Epithelial cell of prostate (primary cell): ENCODE results near the gene HHATL.

Source experiments
- DNase-seq: peaks from one replicate; pipeline ENCODE4 v3.0.0-alpha.2; 2011; ENCODE audit warnings: low read depth, low spot score
- H3K27ac ChIP-seq: fragments of 450-650 bp; 2 replicates; pipeline ENCODE4 v1.5.1; 2017; ENCODE audit warnings: mild to moderate bottlenecking

The HHATL gene

DNA sequence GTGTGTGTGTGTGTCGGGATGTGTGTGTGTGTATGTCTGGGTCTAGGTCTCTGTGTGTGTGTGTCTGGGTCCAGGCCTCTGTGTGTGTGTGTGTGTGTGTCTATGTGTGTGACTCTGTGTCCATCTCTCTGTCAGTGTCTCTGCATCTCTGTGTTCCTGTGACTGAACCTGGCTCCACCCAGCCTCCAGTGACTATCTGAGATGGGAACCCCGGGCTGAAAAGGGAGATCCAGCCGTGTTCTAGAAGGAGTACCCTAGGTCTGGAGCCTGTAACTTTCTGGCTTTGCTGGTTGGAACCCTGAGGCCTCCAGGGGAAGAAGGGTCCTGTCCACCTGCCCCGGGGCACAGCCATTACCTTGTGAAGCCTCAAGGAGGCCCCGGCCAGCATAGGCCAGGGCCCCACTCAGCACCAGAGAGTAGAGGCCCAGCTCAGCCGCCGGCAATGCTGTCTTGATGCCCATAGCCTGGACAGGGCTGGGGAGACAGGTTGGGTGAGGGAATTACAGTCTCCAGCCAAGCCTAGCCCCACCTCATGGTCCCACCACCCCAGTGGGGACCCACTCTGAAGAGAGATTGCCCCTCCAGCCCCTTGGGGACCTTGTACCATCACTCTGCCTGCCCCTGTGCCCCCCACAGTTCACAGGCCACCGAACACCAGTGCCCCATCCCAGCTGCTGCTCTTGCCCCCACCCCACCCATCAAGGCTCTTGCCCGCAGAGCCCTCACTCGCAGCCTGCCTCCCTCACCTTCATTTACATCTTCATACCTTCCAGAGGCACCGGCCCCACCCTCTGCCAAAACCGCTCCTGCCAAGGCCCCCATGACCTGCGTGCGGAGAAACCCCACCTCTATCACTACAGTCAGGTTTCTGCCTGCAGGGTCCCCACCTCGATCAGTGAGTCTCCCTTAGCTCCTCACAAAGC lies 2.0 kb downstream of the HHATL start:
- no peak for DNase-seq
- no peak overlapping the region for H3K27ac ChIP-seq

DNA sequence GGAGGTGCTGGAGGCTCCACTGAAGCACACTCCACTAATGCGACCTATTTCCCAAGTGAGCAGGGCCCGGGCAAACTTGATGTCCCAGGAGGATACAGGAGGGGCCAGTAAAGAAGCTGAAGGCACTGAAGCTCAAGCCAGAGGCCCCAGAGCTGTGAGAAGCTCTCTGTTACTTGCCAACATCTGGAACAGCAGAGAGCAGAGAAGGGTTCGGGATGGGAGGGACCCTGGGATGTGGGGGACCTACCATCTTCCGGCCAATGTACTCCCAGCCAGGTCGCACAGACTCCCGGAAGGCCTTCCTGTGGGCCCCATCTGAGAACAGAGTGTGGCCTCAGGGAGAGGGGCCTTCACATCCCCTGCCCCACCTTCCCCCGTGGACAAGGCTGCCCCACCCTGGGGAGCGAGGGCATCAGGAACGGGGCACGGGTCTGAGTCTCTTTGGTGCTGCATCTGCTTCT lies 3.1 kb downstream of the HHATL start:
- no peak overlapping the region for H3K27ac ChIP-seq
- no peak for DNase-seq

DNA sequence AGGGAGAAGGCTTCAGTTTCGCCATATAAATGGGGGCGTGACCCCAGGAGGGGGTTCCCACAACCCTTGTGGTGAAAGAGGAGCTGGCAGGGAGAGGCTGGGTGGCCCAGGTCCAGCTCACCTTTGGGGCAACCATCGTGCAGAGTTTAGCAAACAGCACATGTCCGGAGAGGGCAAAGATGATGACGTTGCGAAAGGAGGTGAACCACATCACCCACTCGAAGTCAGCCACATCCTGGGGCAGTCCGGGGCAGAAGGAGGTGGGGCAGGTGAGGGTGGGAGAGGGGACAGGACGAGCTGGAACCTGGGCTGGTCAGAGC lies 3.7 kb downstream of the HHATL start:
- no peak for DNase-seq

DNA sequence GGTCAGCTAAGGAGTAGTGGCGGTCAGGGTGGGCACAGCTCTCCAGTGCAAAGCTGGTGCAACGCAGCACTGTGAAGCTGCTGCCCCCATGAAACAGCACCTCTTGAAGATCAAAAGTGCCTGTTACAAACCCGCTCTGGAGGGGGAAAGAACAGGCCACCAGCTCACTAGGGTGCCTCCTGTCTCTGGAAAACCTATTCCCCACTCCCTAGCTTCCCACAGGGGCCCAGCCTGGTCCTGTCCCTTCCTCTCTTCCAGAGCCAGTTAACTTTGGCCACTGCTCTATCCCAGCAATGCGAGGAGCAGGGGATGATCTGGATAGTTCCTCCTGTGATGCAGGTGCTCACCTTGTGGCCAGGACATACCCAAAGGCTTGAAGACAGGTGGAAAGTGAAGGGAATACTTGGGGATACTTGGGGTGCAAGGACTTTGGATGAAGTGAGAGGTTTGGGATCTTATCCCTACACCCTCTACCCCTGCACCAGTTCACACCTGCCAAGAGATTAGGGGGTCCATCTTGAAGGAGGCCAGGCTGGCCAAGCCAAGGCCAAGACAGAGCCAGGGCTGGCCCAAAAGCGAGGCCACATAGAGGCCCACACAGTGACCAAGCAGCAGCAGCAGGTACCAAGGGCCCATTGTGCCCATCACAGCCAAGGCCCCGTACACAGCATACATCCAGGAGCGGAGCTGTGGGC lies 4.2 kb downstream of the HHATL start:
- no peak for DNase-seq

More for the DNA sequence above, 3.7 kb downstream of the HHATL start:
- H3K27ac ChIP-seq = no peak overlapping the region

DNA sequence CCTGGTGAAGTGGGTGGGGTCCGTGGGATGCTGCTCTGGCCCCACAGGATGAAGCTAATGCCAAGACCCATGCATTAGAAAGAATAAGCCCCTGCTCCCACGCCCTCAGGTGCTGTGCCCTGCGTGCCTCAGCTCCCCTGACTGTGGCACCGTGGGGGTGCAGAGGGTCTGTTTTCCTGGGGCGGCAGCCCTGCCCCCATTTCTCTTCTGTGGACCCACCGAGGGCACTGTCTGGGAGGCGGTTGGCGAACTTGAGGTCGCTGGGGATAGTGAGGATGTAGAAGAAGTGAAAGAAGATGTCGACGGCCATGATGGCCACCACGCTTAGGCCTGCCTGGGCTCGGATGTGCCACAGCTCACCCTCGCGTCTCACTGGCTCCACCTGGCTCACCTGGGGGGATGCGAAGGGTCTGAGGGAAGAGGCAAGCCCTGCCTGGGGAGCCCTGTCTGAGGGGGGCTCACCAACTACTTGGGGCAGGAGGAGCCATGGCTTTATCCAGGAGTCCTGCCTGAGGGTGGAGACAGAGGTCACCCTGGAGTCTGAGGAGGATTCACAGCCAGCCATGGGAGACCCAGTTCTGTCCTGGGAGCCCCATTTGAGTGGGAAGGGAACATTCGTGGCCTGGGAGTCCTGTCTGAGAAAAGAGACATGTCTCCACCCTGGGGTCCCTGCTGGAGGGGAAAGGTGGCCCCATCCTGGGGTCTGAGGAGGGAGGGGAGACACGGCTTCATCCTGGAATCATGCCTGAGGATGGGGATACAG lies 5.1 kb downstream of the HHATL start:
- no peak overlapping the region for H3K27ac ChIP-seq
- no peak for DNase-seq

More for the DNA sequence above, 4.2 kb downstream of the HHATL start:
- H3K27ac ChIP-seq = no peak overlapping the region

DNA sequence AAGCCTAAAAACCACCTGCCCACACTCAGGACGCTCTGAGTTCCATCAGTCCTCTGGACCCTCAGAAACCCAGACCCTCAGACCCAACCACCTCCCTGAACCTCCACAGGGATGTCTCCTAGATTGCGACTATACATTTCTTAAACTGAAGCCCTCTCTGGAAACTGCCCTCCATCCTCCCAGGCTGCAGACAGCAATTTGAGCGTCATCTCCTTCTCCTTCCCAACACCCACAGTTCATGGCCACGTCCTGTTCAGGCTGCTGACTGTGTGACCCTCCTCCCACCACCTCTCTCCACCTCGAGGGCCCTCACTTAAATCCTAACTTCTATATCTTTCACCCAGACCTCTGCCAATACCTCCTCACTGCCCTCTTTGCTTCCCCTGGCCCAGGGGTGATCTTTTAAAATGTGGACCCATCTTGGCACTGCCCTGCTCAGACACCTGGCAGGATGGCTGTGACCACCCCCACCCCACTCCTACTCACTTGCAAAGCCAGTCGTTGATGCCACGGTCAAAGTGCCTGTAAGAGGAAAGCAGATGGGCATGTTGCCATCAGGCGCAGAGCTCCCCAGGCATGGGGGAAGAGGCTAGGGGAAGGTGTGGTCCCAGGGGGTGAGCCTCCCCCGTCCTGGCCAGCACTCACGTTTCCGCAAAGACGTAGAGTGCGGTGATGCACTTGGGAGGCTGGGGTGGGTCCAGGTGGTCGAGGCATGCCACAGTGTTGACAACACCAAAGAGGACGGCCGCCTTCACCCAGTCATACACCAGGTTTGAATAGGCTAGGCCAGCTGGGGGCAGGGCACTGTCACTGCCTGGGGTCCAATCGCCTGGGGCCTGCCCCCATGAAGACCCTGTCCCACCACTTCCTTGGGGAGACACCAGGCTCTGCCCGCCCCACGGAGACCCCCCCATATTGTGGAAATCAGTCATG lies 6.0 kb downstream of the HHATL start:
- no peak for DNase-seq
- no peak overlapping the region for H3K27ac ChIP-seq

DNA sequence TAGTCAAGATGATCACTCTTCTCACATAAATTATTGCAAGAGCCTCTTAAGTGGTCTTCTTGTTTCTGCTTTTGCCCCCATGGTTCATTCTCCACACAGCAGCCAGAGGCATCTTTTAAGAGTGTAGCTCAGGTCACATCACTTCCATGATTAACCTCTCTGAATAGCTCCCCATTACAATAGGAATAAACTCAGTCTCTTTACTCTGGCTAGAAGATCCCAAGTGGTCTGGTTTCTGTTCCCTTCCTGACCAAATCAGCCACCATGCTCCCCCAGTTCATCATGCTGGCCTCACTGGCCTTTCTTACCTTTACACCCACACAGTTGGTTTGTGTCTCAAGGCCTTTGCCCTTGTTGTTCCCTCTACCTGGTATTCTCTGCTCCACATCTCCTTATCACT lies 8.2 kb downstream of the HHATL start:
- no peak overlapping the region for H3K27ac ChIP-seq
- no peak for DNase-seq

DNA sequence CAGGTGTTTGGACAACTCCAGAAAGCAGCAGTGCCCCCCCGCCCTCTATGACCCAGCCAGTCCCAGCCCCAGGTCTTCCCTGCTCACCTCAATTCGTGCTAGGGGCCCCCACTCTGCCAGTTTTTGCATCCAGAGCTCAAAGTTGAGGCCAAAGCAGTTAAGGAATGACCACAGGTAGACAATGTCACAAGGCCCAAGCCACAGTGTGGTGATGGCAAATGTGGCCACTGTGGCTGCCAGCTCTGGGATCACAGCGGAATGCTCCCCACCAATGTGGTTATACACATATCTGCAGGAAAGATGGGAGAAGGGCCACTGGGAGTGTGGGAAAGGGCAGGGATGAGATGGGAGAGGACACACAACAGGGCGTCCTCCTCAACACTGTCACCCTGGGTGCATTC lies 9.1 kb downstream of the HHATL start:
- DNase-seq = no peak
- H3K27ac ChIP-seq = no peak overlapping the region

DNA sequence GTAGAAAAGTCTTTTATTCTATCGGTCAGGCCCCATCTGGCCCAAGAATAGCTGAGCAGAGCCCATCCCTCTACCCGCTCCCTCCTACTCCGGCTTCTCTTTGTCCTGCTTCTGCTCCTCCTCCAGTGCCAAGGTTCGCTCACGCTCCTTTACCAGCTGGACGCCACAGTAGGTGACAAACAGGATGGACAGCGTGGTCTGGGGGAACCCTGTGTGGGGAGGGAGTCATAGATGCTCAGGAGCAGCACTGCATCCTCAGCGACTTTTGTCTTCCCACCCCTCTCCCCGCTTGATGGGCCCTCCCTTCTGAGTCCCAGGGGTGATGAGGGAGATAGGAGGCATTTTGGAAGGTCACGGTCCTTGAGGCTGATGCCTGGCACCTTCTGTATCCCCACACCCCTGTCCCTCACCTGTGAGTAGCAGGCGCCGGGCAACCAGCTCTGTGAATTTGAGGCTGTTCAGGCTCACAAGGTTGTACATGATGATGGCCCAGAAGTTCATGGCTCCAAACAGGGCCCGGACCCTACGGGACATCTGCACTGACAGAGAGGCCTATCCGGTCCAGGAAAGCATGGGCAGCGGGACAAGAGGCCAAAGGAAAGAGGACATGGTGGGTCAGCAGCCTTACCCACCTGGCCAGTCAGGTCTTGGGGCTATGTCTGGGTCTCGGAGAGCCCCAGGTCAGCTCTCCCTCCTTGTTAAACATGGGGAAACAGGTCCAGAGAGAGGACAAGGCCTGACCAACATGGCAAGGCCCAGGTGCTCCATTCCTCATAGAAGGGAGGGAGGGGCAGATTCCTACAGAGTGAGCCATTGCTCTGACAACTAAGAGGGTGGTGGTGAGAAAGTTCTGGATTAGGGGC lies 9.7 kb downstream of the HHATL start:
- H3K27ac ChIP-seq = no peak overlapping the region
- no peak for DNase-seq

DNA sequence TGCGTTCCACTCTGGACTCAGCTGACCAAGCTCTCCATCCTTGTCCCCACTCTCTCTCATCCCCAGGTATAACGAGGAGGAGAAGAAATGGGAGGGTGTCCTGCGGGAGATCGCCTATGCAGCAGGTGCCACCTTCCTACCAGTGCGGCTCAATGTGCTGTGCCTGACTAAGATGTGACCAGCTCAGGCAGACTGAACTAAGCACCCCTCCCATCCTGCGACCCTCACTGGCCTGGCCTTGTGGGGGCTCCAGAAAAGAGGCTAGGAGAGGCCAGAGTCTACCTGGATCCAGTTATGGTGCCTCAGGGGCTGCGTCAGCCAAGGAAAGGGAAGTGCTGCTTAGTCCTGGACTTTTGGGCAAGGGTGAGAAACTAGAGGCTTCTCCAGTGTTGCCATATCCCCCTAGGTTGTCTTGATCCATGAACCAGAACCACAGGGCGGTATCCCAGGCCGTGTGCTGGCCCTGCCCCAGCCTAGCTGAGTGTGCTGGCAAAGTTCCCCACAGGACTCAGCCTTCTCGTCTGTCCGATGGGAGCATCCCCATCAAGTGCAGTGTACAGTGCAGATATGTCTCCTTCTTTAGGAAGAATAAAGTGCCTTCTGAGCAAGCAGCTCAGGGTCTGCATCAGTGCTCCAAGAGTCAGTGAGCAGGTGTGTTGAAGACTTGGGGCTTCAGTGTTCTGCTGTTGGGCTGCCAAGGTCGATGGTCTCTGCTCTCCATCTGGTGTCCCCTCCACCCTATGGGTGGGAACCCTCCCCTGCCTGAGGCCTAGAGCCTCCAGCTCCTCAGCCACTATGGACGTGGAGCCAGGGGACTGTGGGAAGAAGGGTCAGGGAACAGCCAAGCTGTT lies 10.6 kb downstream of the HHATL start:
- no peak overlapping the region for H3K27ac ChIP-seq
- DNase-seq = no peak

DNA sequence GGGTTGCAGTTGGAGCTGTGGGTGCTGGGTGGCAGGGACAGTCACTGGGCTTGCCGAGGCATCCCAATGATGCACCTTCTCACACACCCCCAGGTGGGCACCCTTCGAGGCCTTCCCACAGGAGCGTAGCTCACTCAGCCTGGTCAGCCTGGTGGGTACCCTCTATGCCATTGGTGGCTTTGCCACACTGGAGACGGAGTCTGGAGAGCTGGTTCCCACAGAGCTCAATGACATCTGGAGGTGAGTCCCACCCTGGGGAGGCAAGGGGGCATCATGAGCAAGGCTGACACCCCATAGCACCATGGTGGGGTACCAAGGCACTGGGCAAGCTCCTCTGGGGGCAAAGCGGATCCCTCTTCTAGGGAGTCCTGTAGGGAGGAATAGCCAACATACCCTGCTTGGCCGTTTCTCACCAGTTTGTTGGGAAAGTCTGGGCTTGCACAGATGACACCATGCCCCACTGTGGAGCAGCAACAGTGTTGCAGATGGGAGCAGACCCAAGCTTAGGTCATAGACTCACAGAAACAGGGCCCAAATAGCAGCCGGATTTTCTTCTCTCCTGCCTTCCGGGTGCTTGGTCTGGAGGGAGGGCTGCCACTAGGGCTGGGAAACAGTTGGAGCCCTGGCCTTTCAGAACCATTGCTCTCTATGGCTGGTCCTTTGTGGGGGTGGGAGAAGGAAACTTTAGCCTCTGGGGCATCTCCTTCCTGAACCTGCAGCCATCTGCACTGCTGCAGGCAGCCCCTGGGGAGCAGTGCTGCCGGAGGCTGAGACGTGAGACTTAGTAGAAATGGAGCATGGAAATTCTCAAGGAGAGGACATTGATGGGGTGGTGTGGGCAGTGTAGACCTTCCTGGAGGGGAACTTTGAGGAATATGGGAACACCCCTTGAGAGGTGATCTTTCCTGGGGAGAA lies 11.6 kb downstream of the HHATL start:
- DNase-seq = no peak
- H3K27ac ChIP-seq = no peak overlapping the region

DNA sequence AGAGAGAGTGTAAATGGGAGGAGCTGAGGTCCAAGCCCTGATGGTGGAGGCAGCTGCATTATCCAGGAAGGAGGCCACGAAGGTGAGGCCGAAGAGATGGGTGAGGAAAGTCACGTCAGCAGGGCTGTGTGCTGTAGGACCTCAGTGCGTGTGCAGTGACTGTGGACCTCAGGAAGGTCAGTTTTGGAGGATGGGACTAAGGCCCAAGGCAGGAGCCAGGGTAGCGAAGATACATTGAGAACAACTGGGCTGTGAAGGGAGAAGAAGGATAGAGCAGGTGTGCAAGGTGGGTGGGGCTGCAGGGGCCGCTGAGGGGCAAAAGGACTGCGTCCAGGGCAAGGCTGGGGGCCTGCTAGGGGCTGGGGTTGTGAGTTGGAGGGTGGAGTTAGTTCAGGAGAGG lies 12.4 kb downstream of the HHATL start:
- H3K27ac ChIP-seq = no peak overlapping the region
- DNase-seq = no peak

DNA sequence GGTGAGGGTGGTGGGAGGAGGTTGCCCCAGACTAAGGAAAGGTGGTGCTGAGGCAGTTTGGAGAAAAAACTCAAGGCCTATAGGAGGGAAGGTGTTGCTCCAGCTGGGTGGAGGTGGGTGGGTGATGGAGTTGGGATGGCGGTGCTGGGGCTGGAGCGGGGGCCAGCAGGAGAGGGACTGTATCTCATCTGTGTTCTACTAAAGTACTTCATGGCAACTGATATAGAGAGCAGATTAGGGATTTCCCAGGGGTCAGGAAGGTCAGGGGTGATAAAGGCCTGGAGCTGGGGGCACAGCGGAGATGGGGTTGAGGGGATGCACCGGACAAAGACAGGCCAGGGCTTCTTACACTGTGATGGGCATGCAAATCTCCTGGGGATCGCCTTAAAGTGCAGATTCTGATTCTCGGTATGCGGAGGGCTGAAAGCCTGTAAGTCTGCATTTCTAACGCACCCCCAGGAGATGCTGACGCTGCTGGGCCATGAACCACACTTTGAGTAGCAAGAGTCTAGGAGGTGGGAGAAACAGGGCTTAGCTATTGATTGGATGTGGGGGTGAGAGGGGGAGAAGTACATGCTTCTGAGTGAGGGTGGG lies 13.1 kb downstream of the HHATL start:
- DNase-seq = no peak
- no peak overlapping the region for H3K27ac ChIP-seq

DNA sequence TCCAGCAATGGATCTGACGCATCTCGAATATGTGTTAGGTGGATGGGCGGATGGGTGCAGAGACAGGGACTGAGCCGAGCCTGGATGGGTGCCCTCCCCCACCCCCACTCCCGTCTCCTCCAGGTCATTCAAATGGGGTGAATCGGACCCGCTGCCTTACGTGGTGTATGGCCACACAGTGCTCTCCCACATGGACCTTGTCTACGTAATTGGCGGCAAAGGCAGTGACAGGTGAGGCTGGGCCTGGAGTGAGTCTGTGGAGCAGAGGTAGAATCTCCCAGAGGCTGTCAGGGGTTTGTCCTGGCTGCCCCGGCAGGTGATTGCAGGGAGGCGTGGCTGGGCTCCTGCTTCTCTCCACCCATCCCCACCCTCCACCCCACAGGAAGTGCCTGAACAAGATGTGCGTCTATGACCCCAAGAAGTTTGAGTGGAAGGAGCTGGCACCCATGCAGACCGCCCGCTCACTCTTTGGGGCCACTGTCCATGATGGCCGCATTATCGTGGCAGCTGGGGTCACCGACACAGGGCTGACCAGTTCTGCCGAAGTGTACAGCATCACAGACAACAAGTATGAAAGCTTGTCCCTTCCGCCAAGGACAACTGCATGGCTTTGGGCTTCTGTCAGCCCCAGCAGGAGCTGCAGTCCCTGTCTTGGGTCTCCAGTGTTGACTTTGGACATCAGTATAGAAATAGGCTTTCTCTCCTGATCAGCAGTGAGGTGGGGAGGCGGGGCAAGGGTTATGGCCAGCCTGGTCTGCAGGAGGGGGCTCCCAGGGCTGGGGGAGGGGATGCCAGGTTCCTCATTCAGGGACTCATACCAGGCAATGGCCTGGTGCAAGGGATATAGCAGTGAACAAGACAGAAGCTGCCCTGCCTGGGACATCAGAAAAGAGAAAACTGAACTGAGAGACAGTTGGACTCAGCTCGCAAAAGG lies 13.8 kb downstream of the HHATL start:
- DNase-seq = no peak
- no peak overlapping the region for H3K27ac ChIP-seq

DNA sequence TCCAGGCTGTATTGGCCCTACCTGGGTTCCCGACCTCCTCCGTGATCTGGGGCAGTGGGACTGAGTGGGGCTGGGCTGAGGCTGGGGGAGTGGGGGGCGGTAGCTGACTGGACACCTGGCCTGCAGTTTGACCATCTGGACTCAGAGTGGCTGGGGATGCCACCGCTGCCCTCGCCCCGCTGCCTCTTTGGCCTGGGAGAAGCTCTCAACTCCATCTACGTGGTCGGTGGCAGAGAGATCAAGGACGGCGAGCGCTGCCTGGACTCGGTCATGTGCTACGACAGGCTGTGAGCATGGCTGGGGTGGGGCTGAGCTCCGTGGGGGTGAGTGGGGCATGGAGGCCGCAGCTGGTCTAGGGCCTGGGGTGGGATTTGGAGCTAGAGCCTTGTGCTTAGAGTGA lies 14.6 kb downstream of the HHATL start:
- DNase-seq = no peak
- no peak overlapping the region for H3K27ac ChIP-seq
